K562 (cell line): Measurements from ENCODE around the gene LRRC25.
A peak's percentile ranks its signal among the peaks of the same experiment; 100 is the strongest.

ENCODE experiments used
- CHD2 ChIP-seq: IDR thresholded peaks from 2 replicates; pipeline ENCODE4 v1.6.1; 2011; ENCODE audit warnings: low read depth, low read length
- CTCF ChIP-seq, 3 experiments: IDR thresholded peaks in 2 of 3; conservative IDR thresholded peaks in 1 of 3; 2 replicates each; pipeline ENCODE4 v1.5.1; 2011 to 2012; ENCODE audit warnings: low read length in 3 of 3, mild to moderate bottlenecking in 3 of 3, control low read depth in 2 of 3, improper control_type of control experiment in 1 of 3, inconsistent platforms in 1 of 3, low read depth in 1 of 3, mixed read lengths in 1 of 3, moderate library complexity in 1 of 3; ENCODE audit not compliant: insufficient read depth in 2 of 3
- HCFC1 ChIP-seq: IDR thresholded peaks from 2 replicates; pipeline ENCODE4 v1.6.1; 2012; ENCODE audit warnings: low read depth, low read length, improper control_type of control experiment
- KDM1A ChIP-seq, 2 experiments: fragments of 450-650 bp; IDR thresholded peaks; 2 replicates each; pipeline ENCODE4 v1.6.1; 2016; ENCODE audit warnings: mild to moderate bottlenecking in 2 of 2
- NCOA1 ChIP-seq: fragments of 450-650 bp; IDR thresholded peaks from 2 replicates; pipeline ENCODE4 v1.6.1; 2016; ENCODE audit warnings: low read depth
- POLR2A ChIP-seq: fragments of 450-650 bp; conservative IDR thresholded peaks from 2 replicates; pipeline ENCODE4 v1.6.1; 2016
- RHOXF2B ChIP-seq: fragments of 250-450 bp; sonication (Bioruptor Pico); conservative IDR thresholded peaks from 2 replicates; pipeline ENCODE4 v1.5.1; 2021
- SIRT6 ChIP-seq: IDR thresholded peaks from one replicate; pipeline ENCODE4 v1.6.1; 2012; ENCODE audit warnings: low read depth, mild to moderate bottlenecking, control low read depth, inconsistent platforms, low read length, moderate library complexity
- SNAPC5 ChIP-seq: fragments of 250-450 bp; sonication (Bioruptor Pico); IDR thresholded peaks from 2 replicates; pipeline ENCODE4 v1.8.0; 2021; ENCODE audit warnings: moderate library complexity, mild to moderate bottlenecking, inconsistent platforms

GRCh38 chr19:18379803-18380747, 17.3 kb downstream of the LRRC25 start:
- no peak for TF ChIP-seq HCFC1
- no peak for TF ChIP-seq CTCF (IDR thresholded peaks at IDR 0.05 in 2 of 3, conservative IDR thresholded peaks at IDR 0.05 in 1 of 3; ENCODE audit: insufficient read depth in 2 of 3, low read depth in 1 of 3, low read length in 3 of 3)
- no peak for TF ChIP-seq POLR2A
- no peak for TF ChIP-seq SNAPC5
- no peak for TF ChIP-seq SIRT6
- TF ChIP-seq KDM1A (IDR thresholded peaks at IDR 0.05): peak; percentile 72 to 84
- TF ChIP-seq NCOA1: peak; percentile 49; the same call in 1 of the 2 replicates
- TF ChIP-seq RHOXF2B (CRISPR knock-in tag): no peak
- TF ChIP-seq CHD2: no peak
